Parathyroid adenoma (tissue), 2 donors: ENCODE results near the gene PCSK5.

Experiments used
- H2AFZ ChIP-seq: fragments of 300-600 bp; sonication (generic); one replicate; pipeline ENCODE4 v1.7.0; 2017; ENCODE audit warnings: antibody characterized with exemption, mild to moderate bottlenecking
- H3K27ac ChIP-seq: fragments of 300-600 bp; sonication (generic); one replicate; pipeline ENCODE4 v1.7.0; 2017
- H3K27me3 ChIP-seq: fragments of 300-600 bp; sonication (generic); one replicate; pipeline ENCODE4 v1.7.0; 2017; ENCODE audit warnings: low read length; ENCODE audit not compliant: control insufficient read depth, insufficient read depth
- H3K36me3 ChIP-seq: fragments of 300-600 bp; sonication (generic); one replicate; pipeline ENCODE4 v1.7.0; 2017; ENCODE audit warnings: low read length; ENCODE audit not compliant: control insufficient read depth, insufficient read depth
- H3K4me1 ChIP-seq: fragments of 300-600 bp; sonication (generic); one replicate; pipeline ENCODE4 v1.7.0; 2017; ENCODE audit warnings: control low read depth
- H3K4me2 ChIP-seq: fragments of 300-600 bp; sonication (generic); one replicate; pipeline ENCODE4 v1.7.0; 2017; ENCODE audit warnings: low read length
- H3K4me3 ChIP-seq: fragments of 300-600 bp; sonication (generic); one replicate; pipeline ENCODE4 v1.7.0; 2017; ENCODE audit warnings: low read depth, low read length
- H3K79me2 ChIP-seq: fragments of 300-600 bp; sonication (generic); one replicate; pipeline ENCODE4 v1.7.0; 2017; ENCODE audit warnings: control low read depth
- H3K9ac ChIP-seq: fragments of 300-600 bp; sonication (generic); one replicate; pipeline ENCODE4 v1.7.0; 2017; ENCODE audit warnings: mild to moderate bottlenecking
- H3K9me3 ChIP-seq: fragments of 300-600 bp; sonication (generic); one replicate; pipeline ENCODE4 v1.7.0; 2017; ENCODE audit warnings: low read length; ENCODE audit not compliant: control insufficient read depth
- CTCF ChIP-seq: fragments of 300-600 bp; sonication (generic); IDR thresholded peaks from one replicate; pipeline ENCODE4 v1.7.0; 2017; ENCODE audit warnings: antibody characterized with exemption, mild to moderate bottlenecking
- donor health status: primary hyperparathyroidism.

PCSK5 gene

GRCh38 chr9:76394195-76394959 is 503.9 kb downstream of the PCSK5 start, which contains the start of gene RFK:
RFK (minus strand) TSS chr9:76394426; CDS start chr9:76394171, 255 bp downstream.
- H3K79me2 ChIP-seq, result no peaks in the 10 kb centered on the region
- H3K36me3 ChIP-seq, result no peaks in the 10 kb centered on the region
- H3K4me3 ChIP-seq, result peak within 1 kb of the TSS; percentile 88
- H3K9ac ChIP-seq, result peak within 1 kb of the TSS; percentile 61
- H2AFZ ChIP-seq, result peak within 1 kb of the TSS; percentile 95
- TF ChIP-seq CTCF, result peak; percentile 35
- H3K4me1 ChIP-seq, result peaks cover 3% of the 10 kb centered on the region
- peak within 1 kb of the TSS; percentile 98 for H3K27ac ChIP-seq
- no peaks in the 10 kb centered on the region for H3K9me3 ChIP-seq
- H3K4me2 ChIP-seq, result peak within 1 kb of the TSS; percentile 74
- no peaks in the 10 kb centered on the region for H3K27me3 ChIP-seq

- Histone ChIP-seq H3K36me3 (no peaks in the 10 kb centered on the region), H3K9me3 (no peaks in the 10 kb centered on the region), H3K27ac (peak overlapping the region; percentile 98), H3K79me2 (no peaks in the 10 kb centered on the region), H2AFZ (peak overlapping the region; percentile 81), H3K4me3 (peak overlapping the region; percentile 88), H3K27me3 (no peaks in the 10 kb centered on the region), H3K4me1 (peaks cover 3% of the 10 kb centered on the region), H3K9ac (peak overlapping the region; percentile 38), H3K4me2 (peak overlapping the region; percentile 74)
- no peak for TF ChIP-seq CTCF
Measured at GRCh38 chr9:76394960-76395252, 504.4 kb downstream of the PCSK5 start.

GRCh38 chr9:76395381-76395780 is 504.9 kb downstream of the PCSK5 start:
- Histone ChIP-seq H3K4me3 (peak overlapping the region; percentile 17), H3K4me1 (peaks cover 3% of the 10 kb centered on the region), H3K9me3 (no peaks in the 10 kb centered on the region), H3K36me3 (no peaks in the 10 kb centered on the region), H3K27me3 (no peaks in the 10 kb centered on the region), H3K79me2 (no peaks in the 10 kb centered on the region), H2AFZ (peak overlapping the region; percentile 81), H3K27ac (peak overlapping the region; percentile 98), H3K4me2 (peak overlapping the region; percentile 74), H3K9ac (no peak overlapping the region)
- no peak for TF ChIP-seq CTCF

GRCh38 chr9:76396144-76396543 is 505.7 kb downstream of the PCSK5 start:
- H3K4me3 ChIP-seq, result no peak overlapping the region

More at GRCh38 chr9:76396144-76396543, 505.7 kb downstream of the PCSK5 start:
- Histone ChIP-seq H3K9me3 (no peaks in the 10 kb centered on the region), H3K36me3 (no peaks in the 10 kb centered on the region), H2AFZ (no peak overlapping the region), H3K27me3 (no peaks in the 10 kb centered on the region), H3K27ac (no peak overlapping the region), H3K4me1 (peaks cover 3% of the 10 kb centered on the region), H3K9ac (no peak overlapping the region), H3K4me2 (no peak overlapping the region), H3K79me2 (no peaks in the 10 kb centered on the region)
- no peak for TF ChIP-seq CTCF
